Measurements from ENCODE around the gene GRHL1. TPM values are rescaled to one million over a fixed set of nuclear protein-coding genes. Genes with fewer than 3 reads are reported as not detected.

GRHL1 gene
- polyA plus RNA-seq, 1 of the 3 experiments (the other 2 are of a cell fraction), result 1.0 TPM

DNA sequence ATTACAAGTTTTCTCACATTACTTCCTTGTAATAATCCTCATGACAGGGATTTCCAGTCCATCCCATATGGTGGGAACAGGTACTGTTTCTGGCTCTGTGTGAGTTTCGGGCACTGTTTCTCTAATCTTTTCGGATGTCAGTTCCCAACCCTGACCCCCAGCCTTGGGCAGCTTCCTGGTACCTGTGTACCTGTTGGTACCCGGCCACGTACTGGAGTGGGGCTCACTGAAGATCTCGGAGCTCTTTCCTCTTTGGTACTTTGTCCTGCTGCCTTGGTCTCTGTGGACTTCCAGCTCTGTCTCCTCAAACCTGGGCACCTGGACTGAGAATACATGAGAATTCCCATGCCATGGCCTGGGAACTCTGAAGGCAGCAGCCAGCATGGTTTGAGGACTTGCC lies 36.8 kb downstream of the GRHL1 start:
- 100% methylated on average over 5 of the region's 5 CpGs for WGBS (ENCODE audit: low lambda C conversion rate)
- peaks cover 14 to 17% of the 10 kb centered on the region in 2 experiments; a peak in 2 of 4 replicates for H3K4me1 ChIP-seq (ENCODE audit: control insufficient read depth in 1 of 2, insufficient read depth in 2 of 2, low read depth in 1 of 2, low read length in 1 of 2)
- CTCF ChIA-PET, result interaction anchor here (0.7 to 10.8 kb wide), 9 partner anchors 8 to 844 kb away, joined by 3 to 357 read pairs (median 4); partner anchors contain the start of gene KLF11

More for the DNA sequence above, 36.8 kb downstream of the GRHL1 start:
- Histone ChIP-seq H3K36me3 (replicated peaks in 1 of 2; ENCODE audit: control insufficient read depth in 1 of 2, insufficient read depth in 2 of 2, low read length in 1 of 2) (peaks cover 0 to 3% of the 10 kb centered on the region in 2 experiments), H3F3A (replicated peaks; ENCODE audit: insufficient read depth) (peaks cover 9% of the 10 kb centered on the region), H3K9ac (no peak overlapping the region), H3K9me2 (no peaks in the 10 kb centered on the region), H3K4me2 (no peak overlapping the region), H3K27ac (ENCODE audit: low read depth in 2 of 2, low read length in 1 of 2) (no peak overlapping the region), H2AFZ (ENCODE audit: low read depth) (no peak overlapping the region), H3K9me3 (no peaks in the 10 kb centered on the region), H3K27me3 (ENCODE audit: insufficient read depth) (no peaks in the 10 kb centered on the region), H3K79me2 (ENCODE audit: insufficient read depth) (no peaks in the 10 kb centered on the region), H3K4me3 (ENCODE audit: low read depth in 2 of 2, low read length in 1 of 2) (no peak overlapping the region), H4K20me1 (ENCODE audit: insufficient read depth) (no peaks in the 10 kb centered on the region)
- no peak for TF ChIP-seq FOXM1 (IDR thresholded peaks at IDR 0.05; ENCODE audit: low read depth)
- TF ChIP-seq MEF2A (IDR thresholded peaks at IDR 0.05; ENCODE audit: borderline replicate concordance, low read depth), result no peak
- no peak for TF ChIP-seq ELF1 (IDR thresholded peaks at IDR 0.05)
- TF ChIP-seq, protein P1, sequence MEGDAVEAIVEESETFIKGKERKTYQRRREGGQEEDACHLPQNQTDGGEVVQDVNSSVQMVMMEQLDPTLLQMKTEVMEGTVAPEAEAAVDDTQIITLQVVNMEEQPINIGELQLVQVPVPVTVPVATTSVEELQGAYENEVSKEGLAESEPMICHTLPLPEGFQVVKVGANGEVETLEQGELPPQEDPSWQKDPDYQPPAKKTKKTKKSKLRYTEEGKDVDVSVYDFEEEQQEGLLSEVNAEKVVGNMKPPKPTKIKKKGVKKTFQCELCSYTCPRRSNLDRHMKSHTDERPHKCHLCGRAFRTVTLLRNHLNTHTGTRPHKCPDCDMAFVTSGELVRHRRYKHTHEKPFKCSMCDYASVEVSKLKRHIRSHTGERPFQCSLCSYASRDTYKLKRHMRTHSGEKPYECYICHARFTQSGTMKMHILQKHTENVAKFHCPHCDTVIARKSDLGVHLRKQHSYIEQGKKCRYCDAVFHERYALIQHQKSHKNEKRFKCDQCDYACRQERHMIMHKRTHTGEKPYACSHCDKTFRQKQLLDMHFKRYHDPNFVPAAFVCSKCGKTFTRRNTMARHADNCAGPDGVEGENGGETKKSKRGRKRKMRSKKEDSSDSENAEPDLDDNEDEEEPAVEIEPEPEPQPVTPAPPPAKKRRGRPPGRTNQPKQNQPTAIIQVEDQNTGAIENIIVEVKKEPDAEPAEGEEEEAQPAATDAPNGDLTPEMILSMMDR (IDR thresholded peaks at IDR 0.05), result no peak
- no peak for TF ChIP-seq EZH2phosphoT487 (IDR thresholded peaks at IDR 0.05; ENCODE audit: borderline replicate concordance, low read depth)
- no peak for TF ChIP-seq POLR2AphosphoS5 (IDR thresholded peaks at IDR 0.05; ENCODE audit: low read depth, low read length)
- TF ChIP-seq EP300 (IDR thresholded peaks at IDR 0.05; ENCODE audit: borderline replicate concordance in 1 of 2, low read depth in 1 of 2, low read length in 1 of 2), result no peak
- TF ChIP-seq CHD2 (IDR thresholded peaks at IDR 0.05; ENCODE audit: low read length, partially characterized antibody), result no peak
- TF ChIP-seq USF1 (IDR thresholded peaks at IDR 0.05; ENCODE audit: borderline replicate concordance, low read depth), result no peak
- no peak for TF ChIP-seq ZBTB33 (IDR thresholded peaks at IDR 0.05; ENCODE audit: borderline replicate concordance, low read depth)
- POLR2A ChIA-PET, result no interaction called here
- DNase-seq, result no peak

Data from SK-N-SH (cell line).